Gastroesophageal sphincter (tissue), 4 donors: ENCODE results near the gene MECR. TPM values are rescaled to one million over a fixed set of nuclear protein-coding genes. Genes with fewer than 3 reads are reported as not detected.

Experiments
- ATAC-seq: fragments of 150-250 bp; one replicate; pipeline ENCODE4 v1.9.1; 2016; ENCODE audit warnings: mild to moderate bottlenecking, moderate library complexity
- H3K27ac ChIP-seq, 4 donors: fragments of 200-600 bp; sonication (generic) in 3 of 4; 1 replicate in 3 of 4; 2 replicates in 1 of 4; pipeline ENCODE4 v1.5.1; 2016 to 2019
- H3K27me3 ChIP-seq: fragments of 200-600 bp; sonication (generic); one replicate; pipeline ENCODE4 v1.5.1; 2019
- H3K36me3 ChIP-seq, 2 donors: fragments of 200-600 bp; sonication (generic); one replicate each; pipeline ENCODE4 v1.5.1; 2019; ENCODE audit warnings: control low read depth in 1 of 2
- H3K4me1 ChIP-seq, 3 donors: fragments of 200-600 bp; sonication (generic); 1 replicate in 2 of 3; 2 replicates in 1 of 3; pipeline ENCODE4 v1.5.1; 2016 to 2019; ENCODE audit warnings: control low read depth in 2 of 3
- H3K4me3 ChIP-seq, 2 donors: fragments of 200-600 bp; sonication (generic); one replicate each; pipeline ENCODE4 v1.5.1; 2019; ENCODE audit warnings: mild to moderate bottlenecking in 1 of 2, moderate library complexity in 1 of 2
- H3K9me3 ChIP-seq, 3 donors: fragments of 200-600 bp; sonication (generic); one replicate each; pipeline ENCODE4 v1.5.1; 2017 to 2019; ENCODE audit warnings: control low read depth in 2 of 3
- CTCF ChIP-seq, 4 experiments: fragments of 200-600 bp in 2 of 4; fragments of 450-650 bp in 2 of 4; sonication (generic) in 1 of 4; IDR thresholded peaks; one replicate each; pipeline ENCODE4 v1.5.1; 2017 to 2019; ENCODE audit warnings: antibody characterized with exemption in 4 of 4, mild to moderate bottlenecking in 2 of 4, moderate library complexity in 2 of 4
- EP300 ChIP-seq: sonication (generic); formaldehyde crosslinking; IDR thresholded peaks from one replicate; pipeline ENCODE4 v1.6.1; 2017; ENCODE audit warnings: antibody characterized with exemption, mild to moderate bottlenecking
- POLR2A ChIP-seq, 2 donors: fragments of 450-650 bp; IDR thresholded peaks; one replicate each; pipeline ENCODE4 v1.6.1; 2017; ENCODE audit warnings: antibody characterized with exemption in 2 of 2, mild to moderate bottlenecking in 2 of 2, moderate library complexity in 1 of 2
- POLR2AphosphoS5 ChIP-seq: sonication (generic); formaldehyde crosslinking; IDR thresholded peaks from one replicate; pipeline ENCODE4 v1.6.1; 2017; ENCODE audit warnings: antibody characterized with exemption
- WGBS, 2 donors: methylation state at CpG; one replicate each; pipeline ENCODE4 v1.1.5; 2018; ENCODE audit warnings: low coverage in 1 of 2; 5-methylcytosine and 5-hydroxymethylcytosine counted together
- total RNA-seq, 4 donors: library from RNA; depleted of rRNA; stranded (reverse); fragments of >200 nt; gene quantifications; one replicate each; pipeline ENCODE4 v1.1.0, GENCODE V29; 2016

Gene MECR
- total RNA-seq, 4 donors from 2014 or later, result 8.2 to 17.1 (median 12.9) TPM

- no peaks in the 10 kb centered on the region for H3K9me3 ChIP-seq
- WGBS, 2 donors, result 78 to 80% methylated on average over 2 to 7 of the region's 14 CpGs
- no peak for ATAC-seq
Observed at GRCh38 chr1:29275435-29275834, 44.7 kb upstream of the MECR start.

GRCh38 chr1:29272147-29272907, 41.6 kb upstream of the MECR start:
- H3K27me3 ChIP-seq, result peaks cover 6% of the 10 kb centered on the region
- H3K4me3 ChIP-seq, result no peak overlapping the region
- H3K9me3 ChIP-seq, result no peaks in the 10 kb centered on the region
- H3K36me3 ChIP-seq, result peaks cover 0 to 23% of the 10 kb centered on the region in 2 donors
- WGBS, 2 donors, result 48 to 53% methylated on average over 2 to 3 of the region's 6 CpGs
- no peak for TF ChIP-seq CTCF (IDR thresholded peaks at IDR 0.05)
- no peak for TF ChIP-seq POLR2AphosphoS5
- no peak for TF ChIP-seq EP300
- TF ChIP-seq POLR2A (IDR thresholded peaks at IDR 0.05), result no peak
- H3K27ac ChIP-seq, result peak overlapping the region in 2 of 4 donors; percentile 36 to 50
- no peak for ATAC-seq
- peaks cover 0 to 20% (median 9%) of the 10 kb centered on the region in 3 donors for H3K4me1 ChIP-seq

More at GRCh38 chr1:29275435-29275834, 44.7 kb upstream of the MECR start:
- Histone ChIP-seq H3K27me3 (no peaks in the 10 kb centered on the region), H3K4me1 (peaks cover 0 to 20% (median 9%) of the 10 kb centered on the region in 3 donors), H3K27ac (no peak overlapping the region), H3K36me3 (peaks cover 0 to 42% of the 10 kb centered on the region in 2 donors), H3K4me3 (no peak overlapping the region)
- no peak for TF ChIP-seq EP300
- TF ChIP-seq CTCF (IDR thresholded peaks at IDR 0.05), result no peak
- TF ChIP-seq POLR2AphosphoS5, result no peak
- TF ChIP-seq POLR2A (IDR thresholded peaks at IDR 0.05), result no peak

GRCh38 chr1:29271724-29272123, 41.0 kb upstream of the MECR start:
- Histone ChIP-seq H3K27ac (peak overlapping the region in 3 of 4 donors; percentile 31 to 50 (median 36)), H3K36me3 (peaks cover 0 to 17% of the 10 kb centered on the region in 2 donors), H3K9me3 (no peaks in the 10 kb centered on the region), H3K27me3 (peaks cover 8% of the 10 kb centered on the region), H3K4me1 (peaks cover 0 to 20% (median 9%) of the 10 kb centered on the region in 3 donors), H3K4me3 (no peak overlapping the region)
- peak; percentile 85 for ATAC-seq
- TF ChIP-seq POLR2A (IDR thresholded peaks at IDR 0.05) (no peak), CTCF (IDR thresholded peaks at IDR 0.05) (no peak), POLR2AphosphoS5 (no peak), EP300 (no peak)
- WGBS, 2 donors, result 0 to 10% methylated on average over 3 to 5 of the region's 7 CpGs

- peaks cover 0 to 20% (median 9%) of the 10 kb centered on the region in 3 donors for H3K4me1 ChIP-seq
- H3K4me3 ChIP-seq, result no peak overlapping the region
- H3K9me3 ChIP-seq, result no peaks in the 10 kb centered on the region
- H3K27ac ChIP-seq, result peak overlapping the region in 1 of 4 donors; percentile 31
- TF ChIP-seq POLR2A (IDR thresholded peaks at IDR 0.05), result no peak
- no peak for TF ChIP-seq POLR2AphosphoS5
- no peak for TF ChIP-seq CTCF (IDR thresholded peaks at IDR 0.05)
- no peak for TF ChIP-seq EP300
- peaks cover 8% of the 10 kb centered on the region for H3K27me3 ChIP-seq
- peaks cover 0 to 10% of the 10 kb centered on the region in 2 donors for H3K36me3 ChIP-seq
- ATAC-seq, result no peak
- 42 to 100% methylated on average over 1 to 3 of the region's 3 CpGs for WGBS, 2 donors
Observed at GRCh38 chr1:29270929-29271521, 40.3 kb upstream of the MECR start.
